Heart left ventricle (tissue), 13 donors: ENCODE measurements around the gene CDH8.

ENCODE experiments used
- CTCF ChIP-seq, 12 donors: fragments of 200-600 bp; sonication (generic) in 4 of 12; IDR thresholded peaks; one replicate each; pipeline versions ENCODE4 v1.5.0 to v1.8.0; 2018 to 2022; ENCODE audit warnings: antibody characterized with exemption in 12 of 12, mild to moderate bottlenecking in 5 of 12
- POLR2A ChIP-seq, 2 donors: fragments of 450-650 bp; IDR thresholded peaks; one replicate each; pipeline ENCODE4 v1.6.1; 2017; ENCODE audit warnings: antibody characterized with exemption in 2 of 2, mild to moderate bottlenecking in 2 of 2, moderate library complexity in 2 of 2
- donor health status: ischemic (EF 13 %, LVEDD 7.1; RV severe dilation, severe dysfunction).
- donor health status: DM: no; HTN: yes; CAD: no.
- donor health status: DM: no; HTN: no; CAD: no.
- donor health status: ischemic (EF 25% LVEDD 6.9; RV normal size, moderate dysfunction).
- donor health status: ischemic (EF 25% LVEDD 5.7; RV mildly dilated, moderate dysfunction).
- donor health status: ischemic (EF 35%, LVEDD 5.7; RV mildly dilated, moderate dysfunction).
- donor health status: nonischemic (EF 11% LVEDD 7.7; RV severe dilation, severe dysfunction).
- donor health status: DM: yes; HTN: yes; CAD: no.
- donor health status: PGD.
- donor health status: ischemic (EF 29% LVEDD 5.4; RV normal size, mild dysfunction).
- donor health status: nonischemic (EF 23%, LVEDD 6.1; RV moderate dilation, normal function).

- no peak for TF ChIP-seq CTCF (IDR thresholded peaks at IDR 0.05)
- no peak for TF ChIP-seq POLR2A (IDR thresholded peaks at IDR 0.05)
Measured at GRCh38 chr16:61671161-61671560, 365.1 kb downstream of the CDH8 start.
